SU-DHL-6 (cell line): ENCODE results near the gene CEBPZOS.

ENCODE experiments used
- CTCF ChIP-seq: fragments of 200-600 bp; sonication (generic); IDR thresholded peaks from one replicate; pipeline ENCODE4 v1.5.1; 2017; ENCODE audit warnings: antibody characterized with exemption, mild to moderate bottlenecking, low read length, moderate library complexity; ENCODE audit not compliant: insufficient read depth, poor library complexity, severe bottlenecking
- EZH2phosphoT487 ChIP-seq: fragments of 200-600 bp; sonication (generic), shearing (Covaris generic); conservative IDR thresholded peaks from 2 replicates; pipeline ENCODE4 v1.6.1; 2018; ENCODE audit warnings: mild to moderate bottlenecking, antibody characterized with exemption, low read length, moderate library complexity, mixed read lengths

GRCh38 chr2:37246205-37246604, 49.9 kb downstream of the CEBPZOS start:
- TF ChIP-seq CTCF (no peak), EZH2phosphoT487 (no peak)
